ENCODE data around the gene MCM3AP. TPM values are rescaled to one million over a fixed set of nuclear protein-coding genes. Genes with fewer than 3 reads are reported as not detected.

MCM3AP gene
- polyA plus RNA-seq, 1 experiment, result 31.6 TPM

- H3K27me3 ChIP-seq (ENCODE audit: control insufficient read depth, insufficient read depth, low read length), result no peaks in the 10 kb centered on the region
- no peak overlapping the region for H3K4me3 ChIP-seq (ENCODE audit: low read depth, low read length)
- DNase-seq (ENCODE audit: low read depth), result no peak
- peaks cover 28% of the 10 kb centered on the region for H3K36me3 ChIP-seq (ENCODE audit: control insufficient read depth, insufficient read depth, low read length)
- CTCF ChIA-PET, result interaction anchor here (0.6 kb wide), 1 partner anchor 30 kb away, joined by 3 read pairs; no protein-coding TSS in a partner anchor
- TF ChIP-seq CTCF (IDR thresholded peaks at IDR 0.05; ENCODE audit: insufficient read depth, low read depth, low read length), result no peak
- POLR2A ChIA-PET, result no interaction called here
Observed at GRCh38 chr21:46216132-46216747, 69.2 kb downstream of the MCM3AP start.

- H3K27me3 ChIP-seq (ENCODE audit: control insufficient read depth, insufficient read depth, low read length), result no peaks in the 10 kb centered on the region
- peaks cover 30% of the 10 kb centered on the region for H3K36me3 ChIP-seq (ENCODE audit: control insufficient read depth, insufficient read depth, low read length)
- no peak for TF ChIP-seq CTCF (IDR thresholded peaks at IDR 0.05; ENCODE audit: insufficient read depth, low read depth, low read length)
- no peak overlapping the region for H3K4me3 ChIP-seq (ENCODE audit: low read depth, low read length)
- POLR2A ChIA-PET, result no interaction called here
- no peak for DNase-seq (ENCODE audit: low read depth)
- CTCF ChIA-PET, result interaction anchor here (0.6 to 1.1 kb wide), 4 partner anchors 12 to 815 kb away, joined by 3 to 4 read pairs (median 3); no protein-coding TSS in a partner anchor
Observed at GRCh38 chr21:46215436-46216131, 69.8 kb downstream of the MCM3AP start.

- no peak overlapping the region for H3K4me3 ChIP-seq (ENCODE audit: low read depth, low read length)
- no peak for DNase-seq (ENCODE audit: low read depth)
- TF ChIP-seq CTCF (IDR thresholded peaks at IDR 0.05; ENCODE audit: insufficient read depth, low read depth, low read length), result no peak
- ChIA-PET CTCF (interaction anchor here (0.8 to 1.1 kb wide), 2 partner anchors 12 to 62 kb away, joined by 3 read pairs; no protein-coding TSS in a partner anchor), POLR2A (no interaction called here)
- no peaks in the 10 kb centered on the region for H3K27me3 ChIP-seq (ENCODE audit: control insufficient read depth, insufficient read depth, low read length)
- H3K36me3 ChIP-seq (ENCODE audit: control insufficient read depth, insufficient read depth, low read length), result peaks cover 26% of the 10 kb centered on the region
Observed at GRCh38 chr21:46214478-46215340, 70.7 kb downstream of the MCM3AP start.

- DNase-seq (ENCODE audit: low read depth), result no peak
- Histone ChIP-seq H3K4me3 (ENCODE audit: low read depth, low read length) (no peak overlapping the region), H3K27me3 (ENCODE audit: control insufficient read depth, insufficient read depth, low read length) (no peaks in the 10 kb centered on the region), H3K36me3 (ENCODE audit: control insufficient read depth, insufficient read depth, low read length) (peaks cover 25% of the 10 kb centered on the region)
- POLR2A ChIA-PET, result no interaction called here
- CTCF ChIA-PET, result interaction anchor here (0.9 kb wide), 1 partner anchor 17 kb away, joined by 3 read pairs; no protein-coding TSS in a partner anchor
- TF ChIP-seq CTCF (IDR thresholded peaks at IDR 0.05; ENCODE audit: insufficient read depth, low read depth, low read length), result no peak
Observed at GRCh38 chr21:46213620-46214286, 71.7 kb downstream of the MCM3AP start.

Measured in BJ (cell line).